Non-pigmented ciliary epithelial cell (primary cell): ENCODE results near the gene NOS3.
A peak's percentile ranks its signal among the peaks of the same experiment; 100 is the strongest.
"Not testable (repeated sequence)": the region's sequence is repeated elsewhere in the genome, so short reads cannot be mapped to it uniquely, and the experiment has no call there.

ENCODE experiments used
- DNase-seq: peaks from one replicate; pipeline ENCODE4 v3.0.0-alpha.2; 2010; ENCODE audit warnings: low read depth

Gene NOS3

GRCh38 chr7:151017953-151018420 lies 27.2 kb downstream of the NOS3 start:
- DNase-seq: no peak

DNA sequence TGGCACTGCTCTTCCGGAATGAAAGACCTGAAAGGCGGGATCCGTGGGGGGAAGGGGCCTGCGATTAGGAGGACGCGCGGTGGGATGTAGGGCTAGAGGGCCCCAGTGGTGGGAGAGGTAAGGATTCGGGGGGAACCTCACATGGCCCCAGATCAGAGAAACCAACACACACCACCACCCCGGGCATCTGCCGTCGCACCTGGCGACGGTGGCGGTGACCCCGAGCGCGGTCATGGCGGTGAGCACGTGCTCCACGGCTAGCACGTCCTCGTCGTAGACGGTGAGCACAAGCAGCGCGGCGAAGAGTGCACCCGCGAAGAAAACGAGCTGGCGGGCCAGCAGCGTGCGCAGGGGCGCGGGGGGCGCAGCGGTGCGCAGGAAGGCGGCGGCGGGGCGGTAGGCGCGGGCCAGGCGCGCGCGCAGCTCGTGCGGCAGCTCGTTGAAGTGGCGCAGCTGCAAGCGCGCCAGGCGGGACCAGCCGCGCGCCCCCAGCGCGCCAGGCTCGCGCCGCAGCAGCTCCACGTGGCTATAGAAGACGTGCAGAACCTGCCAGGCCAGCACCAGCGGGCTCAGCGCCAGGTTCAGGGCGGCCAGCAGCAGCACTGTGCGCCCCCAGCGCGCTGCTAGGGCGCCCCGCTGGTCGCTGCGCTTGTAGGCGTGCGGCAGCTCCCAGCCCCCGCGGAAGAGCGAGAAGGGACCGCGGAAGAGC lies 27.8 kb downstream of the NOS3 start:
- DNase-seq: no peak

DNA sequence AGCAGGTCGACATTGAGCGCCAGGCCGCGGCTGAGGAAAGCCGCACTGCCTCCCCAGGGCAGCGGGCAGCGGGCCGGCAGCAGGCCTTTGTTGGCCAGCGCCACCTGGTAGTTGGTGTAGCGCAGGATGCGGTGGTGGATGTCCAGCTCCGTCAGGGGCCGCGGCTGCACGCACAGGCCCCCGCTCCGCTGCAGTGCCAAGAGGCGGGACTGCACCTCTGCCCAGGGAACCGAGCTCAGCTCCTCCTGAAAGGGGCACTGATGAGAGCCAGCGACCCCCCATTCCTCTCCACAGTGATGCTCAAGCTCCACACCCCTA lies 28.3 kb downstream of the NOS3 start:
- no peak for DNase-seq

- DNase-seq: no peak
These were observed 29.4 kb downstream of the NOS3 start for GRCh38 chr7:151020231-151020630.

GRCh38 chr7:151023232-151023631 lies 32.4 kb downstream of the NOS3 start:
- no peak for DNase-seq

- DNase-seq: no peak
These were observed 33.7 kb downstream of the NOS3 start, which contains the start of gene ATG9B for GRCh38 chr7:151024435-151025056. Gene ATG9B, minus strand, starts transcription at chr7:151024494. Its CDS starts 71 bp downstream, at chr7:151024423.

DNA sequence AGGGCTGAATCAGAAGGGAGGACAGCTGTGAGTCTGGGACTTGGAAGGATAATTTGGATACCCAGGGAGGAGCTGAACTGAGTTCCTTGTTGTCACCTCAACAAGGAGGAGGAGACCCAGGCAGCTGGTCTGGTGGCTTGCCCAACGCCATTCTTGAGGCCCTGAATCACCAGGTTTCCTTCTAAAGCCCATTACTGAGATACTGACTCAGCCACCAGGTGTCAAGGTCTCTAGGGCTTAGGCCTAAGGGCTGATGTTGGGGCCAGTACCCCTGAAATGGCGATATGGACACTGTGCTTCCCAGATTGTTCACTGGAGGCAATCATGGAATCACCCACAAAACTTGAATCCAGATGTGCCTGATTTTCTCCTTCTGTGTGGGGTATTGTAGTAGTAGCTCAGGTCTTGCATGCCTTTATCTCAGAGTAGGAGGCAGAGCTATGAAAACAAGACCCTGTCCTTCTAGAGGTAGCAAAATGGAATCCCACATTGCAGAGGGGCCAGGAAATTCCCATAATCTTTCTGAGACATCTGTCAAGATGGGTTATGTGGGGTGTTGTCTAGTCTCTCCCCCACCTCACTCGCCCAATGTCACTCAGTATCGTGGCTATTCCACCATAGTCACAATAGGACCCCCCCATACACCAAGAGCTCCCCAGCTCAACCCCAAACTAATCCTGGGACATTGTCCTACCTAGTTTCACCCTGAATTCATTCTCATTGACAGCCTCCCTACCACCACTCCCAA lies 35.3 kb downstream of the NOS3 start:
- no peak for DNase-seq

DNA sequence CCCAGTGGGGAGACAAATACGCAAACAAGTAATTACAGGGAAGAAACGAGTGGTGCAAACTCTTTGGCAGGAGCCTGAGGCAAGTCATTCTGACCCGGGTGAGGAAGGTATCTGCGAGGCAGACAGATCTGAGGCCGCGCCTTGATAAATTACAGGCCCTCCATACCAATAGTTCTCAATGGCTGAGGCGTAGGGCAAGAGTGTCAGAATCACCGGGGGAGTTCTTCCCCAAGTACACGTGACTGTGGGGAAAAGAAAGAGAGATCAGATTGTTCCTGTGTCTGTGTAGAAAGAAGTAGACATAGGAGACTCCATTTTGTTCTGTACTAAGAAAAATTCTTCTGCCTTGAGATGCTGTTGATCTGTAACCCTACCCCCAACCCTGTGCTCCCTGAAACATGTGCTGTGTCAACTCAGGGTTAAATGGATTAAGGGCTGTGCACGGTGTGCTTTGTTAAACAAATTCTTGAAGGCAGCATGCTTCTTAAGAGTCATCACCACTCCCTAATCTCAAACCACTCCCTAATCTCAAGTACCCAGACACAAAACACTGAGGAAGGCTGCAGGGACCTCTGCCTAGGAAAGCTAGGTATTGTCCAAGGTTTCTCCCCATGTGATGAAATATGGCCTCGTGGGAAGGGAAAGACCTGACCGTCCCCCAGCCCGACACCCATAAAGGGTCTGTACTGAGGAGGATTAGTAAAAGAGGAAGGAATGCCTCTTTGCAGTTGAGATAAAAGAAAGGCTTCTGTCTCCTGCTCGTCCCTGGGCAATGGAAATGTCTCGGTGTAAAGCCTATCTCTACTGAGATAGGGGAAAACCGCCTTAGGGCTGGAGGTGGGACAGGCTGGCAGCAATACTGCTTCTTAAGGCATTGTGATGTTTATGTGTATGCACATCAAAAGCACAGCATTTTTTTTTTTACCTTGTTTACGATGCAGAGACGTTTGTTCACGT lies 36.2 kb downstream of the NOS3 start:
- DNase-seq: not testable (repeated sequence)

- not testable (repeated sequence) for DNase-seq
These were observed 36.9 kb downstream of the NOS3 start for GRCh38 chr7:151027728-151028130.

DNA sequence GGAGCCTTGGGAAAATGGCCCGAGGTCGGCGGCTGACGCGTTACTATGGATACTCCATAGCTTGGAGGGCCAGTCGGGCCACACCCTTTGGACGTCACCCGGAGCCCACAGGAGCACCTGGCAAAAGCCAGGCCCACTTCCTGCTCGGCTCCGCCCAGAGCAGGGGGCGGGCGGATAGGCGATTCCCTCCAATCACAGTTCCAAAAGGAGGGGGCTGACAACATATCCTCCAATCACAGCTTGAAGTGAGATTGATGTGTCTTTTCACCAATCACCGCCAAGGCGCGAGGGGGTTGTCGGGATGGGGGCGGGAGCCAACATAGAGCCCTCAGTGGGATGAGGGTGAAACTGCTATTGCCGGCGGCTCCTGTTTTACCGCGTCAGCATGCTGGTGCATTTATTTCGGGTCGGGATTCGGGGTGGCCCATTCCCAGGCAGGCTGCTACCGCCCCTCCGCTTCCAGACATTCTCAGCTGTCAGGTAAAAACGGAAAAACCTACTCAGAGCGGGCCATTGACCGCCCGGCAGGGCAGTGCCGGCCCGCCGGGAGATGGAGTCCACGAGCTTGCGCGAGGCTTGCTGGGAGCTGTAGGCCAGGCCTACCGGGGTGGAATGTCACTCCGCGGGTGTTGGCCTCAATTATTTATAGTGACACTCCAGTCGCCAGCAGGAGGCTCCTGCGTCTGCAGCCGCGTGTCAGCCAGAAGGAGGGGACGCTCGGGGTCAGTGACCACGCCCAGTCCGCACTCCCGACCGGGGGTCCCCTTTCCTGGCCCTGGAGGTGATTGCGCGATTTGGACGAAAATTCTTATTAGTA lies 37.5 kb downstream of the NOS3 start, which contains the start of gene ABCB8:
Gene ABCB8, plus strand, starts transcription at position 320 of the 817 bp plus-strand sequence. Its CDS starts 66 bp downstream, at position 386.
- peak; percentile 97 for DNase-seq

- no peak for DNase-seq
These were observed 38.2 kb downstream of the NOS3 start for GRCh38 chr7:151028948-151029501.

- DNase-seq: no peak
These were observed 40.2 kb downstream of the NOS3 start for GRCh38 chr7:151031011-151031410.

DNA sequence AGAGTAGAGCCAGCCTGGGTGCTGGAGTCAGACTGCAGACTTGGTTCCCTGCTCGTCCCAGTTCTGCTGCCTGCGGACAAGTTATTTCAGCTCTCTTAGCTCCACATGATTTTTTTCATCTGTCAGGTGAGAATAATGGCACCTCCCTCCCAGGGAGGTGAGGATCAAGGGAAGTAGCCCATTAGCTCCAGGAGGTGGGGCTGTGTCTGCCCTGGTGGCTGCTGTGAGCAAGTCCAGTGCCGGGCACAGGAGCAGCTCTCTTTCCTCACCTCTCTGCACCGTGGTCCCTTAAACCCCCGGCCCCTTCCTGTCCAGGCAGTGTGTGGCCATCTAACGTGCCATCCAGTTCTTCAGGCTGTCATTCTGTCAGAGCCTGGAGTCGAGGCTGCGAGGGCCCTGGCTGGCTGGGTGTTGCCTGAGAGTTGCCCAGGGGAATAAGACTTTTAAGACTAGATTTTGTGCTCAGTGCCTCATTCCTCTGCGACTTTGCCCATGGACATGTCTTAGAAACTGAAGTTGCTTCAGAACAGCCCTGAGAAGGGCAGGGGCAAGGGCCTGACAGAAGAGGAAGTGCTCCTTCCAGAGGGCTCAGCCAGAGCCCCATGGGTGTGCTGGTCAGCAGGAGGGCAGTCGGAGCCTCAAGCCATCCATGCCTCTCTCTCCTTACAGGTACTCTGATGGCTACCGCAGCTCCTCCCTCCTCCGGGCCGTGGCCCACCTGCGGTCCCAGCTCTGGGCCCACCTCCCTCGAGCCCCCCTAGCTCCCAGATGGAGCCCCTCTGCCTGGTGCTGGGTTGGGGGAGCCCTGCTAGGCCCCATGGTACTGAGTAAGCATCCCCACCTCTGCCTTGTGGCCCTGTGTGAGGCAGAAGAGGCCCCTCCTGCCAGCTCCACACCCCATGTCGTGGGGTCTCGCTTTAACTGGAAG lies 42.4 kb downstream of the NOS3 start:
- DNase-seq: no peak

DNA sequence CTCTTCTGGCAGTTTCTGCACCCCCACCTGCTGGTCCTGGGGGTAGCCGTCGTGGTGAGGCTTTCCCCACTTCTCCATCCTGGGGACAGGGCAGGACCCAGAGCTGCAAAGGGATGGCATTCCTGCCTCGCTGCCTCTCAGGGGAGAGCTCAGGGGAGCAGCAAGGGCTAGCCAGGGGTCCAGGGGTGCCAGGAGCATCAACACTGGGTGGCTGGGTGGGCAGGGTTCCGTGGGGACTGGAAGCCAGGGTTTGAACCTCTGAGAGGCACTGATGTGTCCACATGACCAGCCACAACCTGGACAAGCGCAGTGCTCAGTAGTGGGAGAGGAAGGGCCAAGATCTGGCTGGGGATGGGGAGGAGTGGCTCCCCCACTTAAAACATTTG lies 43.0 kb downstream of the NOS3 start:
- no peak for DNase-seq

DNA sequence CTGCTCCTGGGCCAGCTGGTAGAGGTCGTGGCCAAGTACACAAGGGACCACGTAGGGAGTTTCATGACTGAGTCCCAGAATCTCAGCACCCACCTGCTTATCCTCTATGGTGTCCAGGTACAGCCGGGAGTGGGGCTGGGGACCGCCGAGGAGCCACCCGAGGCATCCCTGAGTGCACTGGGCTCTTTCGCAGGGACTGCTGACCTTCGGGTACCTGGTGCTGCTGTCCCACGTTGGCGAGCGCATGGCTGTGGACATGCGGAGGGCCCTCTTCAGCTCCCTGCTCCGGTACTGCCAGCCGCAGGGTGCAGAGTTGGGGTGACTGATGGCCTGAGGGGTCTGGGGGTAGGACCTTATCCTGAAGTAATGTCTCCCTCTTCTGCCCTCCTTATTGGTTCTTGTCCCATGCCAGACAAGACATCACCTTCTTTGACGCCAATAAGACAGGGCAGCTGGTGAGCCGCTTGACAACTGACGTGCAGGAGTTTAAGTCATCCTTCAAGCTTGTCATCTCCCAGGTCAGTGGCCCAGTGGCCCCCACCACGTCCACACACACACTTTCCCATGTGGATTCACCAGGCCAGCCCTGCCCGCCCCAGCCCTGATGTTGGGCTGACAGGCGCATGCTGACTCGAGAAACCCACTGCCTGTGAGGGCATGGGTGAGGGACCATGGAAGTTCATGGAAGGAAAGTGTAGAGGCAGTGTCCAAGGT lies 43.7 kb downstream of the NOS3 start:
- no peak for DNase-seq

DNA sequence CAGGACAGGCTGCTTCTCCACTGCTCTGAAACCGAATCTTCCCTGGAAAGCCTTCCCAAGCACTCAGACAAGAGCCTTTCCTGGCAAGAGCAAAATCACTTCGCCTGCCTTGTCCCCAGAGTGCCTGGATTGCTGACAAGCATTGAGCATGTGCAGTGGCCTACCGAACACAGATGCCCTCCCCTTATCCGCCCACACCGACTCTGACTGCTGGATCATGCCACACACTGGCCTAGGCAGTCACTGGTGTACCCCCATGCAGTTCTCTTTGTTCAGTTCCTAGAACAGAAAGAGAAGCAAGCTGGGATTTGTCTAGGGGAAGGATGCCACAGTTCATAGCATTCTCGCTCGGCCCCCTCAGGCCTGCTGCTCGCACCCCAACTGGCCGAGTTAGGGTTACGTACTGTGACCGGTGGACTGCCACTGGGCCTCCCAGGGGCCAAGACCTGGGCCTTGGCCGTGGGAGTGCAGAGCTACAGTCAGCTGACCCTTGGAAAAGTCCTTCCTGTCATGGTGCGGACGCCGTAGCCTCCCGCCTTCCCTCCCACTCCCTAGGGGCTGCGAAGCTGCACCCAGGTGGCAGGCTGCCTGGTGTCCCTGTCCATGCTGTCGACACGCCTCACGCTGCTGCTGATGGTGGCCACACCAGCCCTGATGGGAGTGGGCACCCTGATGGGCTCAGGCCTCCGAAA lies 44.4 kb downstream of the NOS3 start:
- DNase-seq: no peak

DNA sequence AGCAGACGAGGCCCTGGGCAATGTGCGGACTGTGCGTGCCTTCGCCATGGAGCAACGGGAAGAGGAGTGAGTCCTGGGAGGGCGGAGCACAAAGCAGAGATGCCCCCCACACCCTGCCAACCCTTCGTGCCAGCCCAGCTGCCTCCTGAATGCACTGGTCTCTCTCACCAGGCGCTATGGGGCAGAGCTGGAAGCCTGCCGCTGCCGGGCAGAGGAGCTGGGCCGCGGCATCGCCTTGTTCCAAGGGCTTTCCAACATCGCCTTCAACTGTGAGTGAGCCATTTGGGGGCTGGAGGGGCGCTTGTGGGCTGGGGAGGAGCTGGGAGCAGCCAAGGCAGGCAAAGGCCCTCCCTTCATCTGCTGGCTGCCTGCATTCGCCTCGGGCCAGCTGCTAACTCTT lies 45.1 kb downstream of the NOS3 start:
- DNase-seq: no peak
